Measurements from ENCODE around the gene PLXNA4. TPM values are rescaled to one million over a fixed set of nuclear protein-coding genes. Genes with fewer than 3 reads are reported as not detected.

Gene PLXNA4
- total and polyA plus RNA-seq, 2 experiments from 2014 or later: 0.08 to 0.80 TPM

- Histone ChIP-seq H3F3A (replicated peaks; ENCODE audit: low read depth) (no peaks in the 10 kb centered on the region), H3K4me2 (no peak overlapping the region), H3K27ac (ENCODE audit: low read depth) (no peak overlapping the region), H4K20me1 (replicated peaks; ENCODE audit: insufficient read depth) (no peaks in the 10 kb centered on the region), H3K79me2 (replicated peaks; ENCODE audit: insufficient read depth) (no peaks in the 10 kb centered on the region), H3K27me3 (ENCODE audit: insufficient read depth) (no peaks in the 10 kb centered on the region), H2AFZ (no peak overlapping the region), H3K36me3 (ENCODE audit: insufficient read depth) (no peaks in the 10 kb centered on the region), H3K9me2 (ENCODE audit: insufficient read depth) (peaks cover 25% of the 10 kb centered on the region), H3K4me3 (no peak overlapping the region), H3K4me1 (ENCODE audit: insufficient read depth) (peaks cover 22% of the 10 kb centered on the region)
- TF ChIP-seq ZNF331 (CRISPR knock-in tag; IDR thresholded peaks at IDR 0.05; ENCODE audit: low read depth) (no peak), NANOG (IDR thresholded peaks at IDR 0.05; ENCODE audit: borderline replicate concordance) (no peak), ZNF114 (CRISPR knock-in tag; IDR thresholded peaks at IDR 0.05) (no peak), ZNF462 (CRISPR knock-in tag; IDR thresholded peaks at IDR 0.05) (no peak), CTCF (conservative IDR thresholded peaks at IDR 0.05; ENCODE audit: low read depth in 2 of 2) (no peak), POLR2AphosphoS5 (IDR thresholded peaks at IDR 0.05; ENCODE audit: low read depth) (no peak), STAT1 (IDR thresholded peaks at IDR 0.05; ENCODE audit: unreplicated experiment) (no peak), EZH2phosphoT487 (IDR thresholded peaks at IDR 0.05; ENCODE audit: unreplicated experiment) (no peak), EZH2 (IDR thresholded peaks at IDR 0.05; ENCODE audit: low read depth, unreplicated experiment) (no peak), CREB1 (CRISPR knock-in tag; IDR thresholded peaks at IDR 0.05; ENCODE audit: low read depth) (no peak), REST (IDR thresholded peaks at IDR 0.05; ENCODE audit: unreplicated experiment) (no peak), ETS1 (IDR thresholded peaks at IDR 0.05) (no peak), JUNB (IDR thresholded peaks at IDR 0.05; ENCODE audit: unreplicated experiment) (no peak)
- H3K4me1 Mint-ChIP-seq: peaks cover 38% of the 10 kb centered on the region
- no peak for ATAC-seq
- peaks cover 16% of the 10 kb centered on the region; the same call in 2 of the 3 replicates for H3K9me3 Mint-ChIP-seq
- H3K27ac Mint-ChIP-seq: no peak overlapping the region
- no peak overlapping the region for H3K4me3 Mint-ChIP-seq
- peaks cover 2% of the 10 kb centered on the region for H3K27me3 Mint-ChIP-seq (ENCODE audit: insufficient read depth, low read depth, poor library complexity)
- H3K36me3 Mint-ChIP-seq (ENCODE audit: low read depth): peaks cover 3% of the 10 kb centered on the region; the same call in 1 of the 3 replicates
- DNase-seq (ENCODE audit: low spot score): no peak
Observed at GRCh38 chr7:132544025-132544424, 32.2 kb downstream of the PLXNA4 start.

All from GM23338 (cell line).